Hypothalamus (tissue), 51 donors: ENCODE results near the gene ITGA2.
"Not testable (repeated sequence)": the region's sequence is repeated elsewhere in the genome, so short reads cannot be mapped to it uniquely, and the experiment has no call there.

Experiments used
- DNase-seq, 51 donors: peaks; one replicate each; lab custom pipeline; 2025; lab: John Stamatoyannopoulos, UW

The ITGA2 gene

GRCh38 chr5:53091289-53091688 is 102.1 kb downstream of the ITGA2 start:
- no peak for DNase-seq

- no peak for DNase-seq
These were observed 103.1 kb downstream of the ITGA2 start for GRCh38 chr5:53092242-53092641.

GRCh38 chr5:53095217-53095616 is 106.1 kb downstream of the ITGA2 start:
- DNase-seq, result peak in 1 of 51 donors; percentile 4

GRCh38 chr5:53095931-53096525 is 106.9 kb downstream of the ITGA2 start:
- DNase-seq, result peak in 31 of 51 donors; percentile 1 to 84 (median 35)

- no peak for DNase-seq
These were observed 110.4 kb downstream of the ITGA2 start for GRCh38 chr5:53099546-53099945.

GRCh38 chr5:53100606-53101005 is 111.5 kb downstream of the ITGA2 start:
- DNase-seq, result no peak

GRCh38 chr5:53105611-53106300 is 116.6 kb downstream of the ITGA2 start:
- DNase-seq, result no peak

GRCh38 chr5:53109056-53109442 is 119.9 kb downstream of the ITGA2 start:
- DNase-seq, result peak in 1 of 51 donors; percentile 31

- peak; percentile 27 to 92 (median 82) for DNase-seq
These were observed 120.4 kb downstream of the ITGA2 start, which contains the start of gene MOCS2 for GRCh38 chr5:53109443-53110127. Gene MOCS2, minus strand, starts transcription at chr5:53109757. Its CDS starts 2,583 bp downstream, at chr5:53107174.

- DNase-seq, result peak in 1 of 51 donors; percentile 0
These were observed 121.0 kb downstream of the ITGA2 start for GRCh38 chr5:53110156-53110555.

GRCh38 chr5:53111139-53111538 is 122.0 kb downstream of the ITGA2 start:
- no peak for DNase-seq

- DNase-seq, result not testable (repeated sequence)
These were observed 123.2 kb downstream of the ITGA2 start for GRCh38 chr5:53112307-53112706.

GRCh38 chr5:53112909-53113308 is 123.8 kb downstream of the ITGA2 start:
- DNase-seq, result no peak

GRCh38 chr5:53113947-53114346 is 124.8 kb downstream of the ITGA2 start:
- no peak for DNase-seq

GRCh38 chr5:53114988-53115387 is 125.8 kb downstream of the ITGA2 start:
- no peak for DNase-seq

GRCh38 chr5:53116597-53116996 is 127.4 kb downstream of the ITGA2 start:
- no peak for DNase-seq

GRCh38 chr5:53118879-53119278 is 129.7 kb downstream of the ITGA2 start:
- no peak for DNase-seq

GRCh38 chr5:53120165-53120564 is 131.0 kb downstream of the ITGA2 start:
- DNase-seq, result no peak

GRCh38 chr5:53123702-53124101 is 134.6 kb downstream of the ITGA2 start:
- no peak for DNase-seq

- no peak for DNase-seq
These were observed 137.4 kb downstream of the ITGA2 start for GRCh38 chr5:53126521-53126920.

- no peak for DNase-seq
These were observed 138.0 kb downstream of the ITGA2 start for GRCh38 chr5:53127107-53127506.

GRCh38 chr5:53128481-53128880 is 139.3 kb downstream of the ITGA2 start:
- no peak for DNase-seq
